ENCODE measurements around the gene TOR4A.
"Not testable (repeated sequence)": the region's sequence is repeated elsewhere in the genome, so short reads cannot be mapped to it uniquely, and the experiment has no call there.

Gene TOR4A

GRCh38 chr9:137240841-137241489 lies 36.6 kb upstream of the TOR4A start, which contains the start of gene TUBB4B:
TUBB4B (plus strand) TSS chr9:137241287; CDS start chr9:137241361, 74 bp downstream.
- H3K9me3 ChIP-seq (ENCODE audit: insufficient read depth, low read length, severe bottlenecking) = no peaks in the 10 kb centered on the region
- peaks cover 54% of the 10 kb centered on the region for H3K4me1 ChIP-seq (ENCODE audit: insufficient read depth, low read length)
- peak within 1 kb of the TSS; percentile 91 for H3K4me2 ChIP-seq (ENCODE audit: insufficient read depth, low read length)
- peak; percentile 99 for DNase-seq
- peak within 1 kb of the TSS; percentile 89 for H3K27ac ChIP-seq (ENCODE audit: low read length)
- H3K27me3 ChIP-seq (ENCODE audit: insufficient read depth, low read length, poor library complexity) = no peaks in the 10 kb centered on the region
- H2AFZ ChIP-seq (ENCODE audit: low read depth, low read length) = peak within 1 kb of the TSS; percentile 68
- H4K20me1 ChIP-seq (ENCODE audit: insufficient read depth, low read length) = peaks cover 49% of the 10 kb centered on the region
- peak within 1 kb of the TSS; percentile 89 for H3K9ac ChIP-seq (ENCODE audit: low read depth, low read length)
- H3K4me3 ChIP-seq (ENCODE audit: low read depth in 1 of 2, low read length in 2 of 2) = peak within 1 kb of the TSS; percentile 77 to 91
- H3K79me2 ChIP-seq (ENCODE audit: insufficient read depth, low read length) = peaks cover 25% of the 10 kb centered on the region
- TF ChIP-seq EZH2 (IDR thresholded peaks at IDR 0.05; ENCODE audit: borderline replicate concordance, low read depth, low read length, severe bottlenecking) = no peak
- TF ChIP-seq CTCF (IDR thresholded peaks at IDR 0.05; ENCODE audit: borderline replicate concordance, extremely low read depth, low read length, poor library complexity, severe bottlenecking) = no peak
- peak; percentile 81 for ATAC-seq (ENCODE audit: insufficient read depth, low read depth)
- H3K36me3 ChIP-seq (ENCODE audit: insufficient read depth, low read length) = peaks cover 25% of the 10 kb centered on the region

GRCh38 chr9:137241490-137242268 lies 35.8 kb upstream of the TOR4A start:
- Histone ChIP-seq H3K4me3 (ENCODE audit: low read depth in 1 of 2, low read length in 2 of 2) (peak overlapping the region; percentile 76 to 91), H3K4me1 (ENCODE audit: insufficient read depth, low read length) (peaks cover 47% of the 10 kb centered on the region), H3K79me2 (ENCODE audit: insufficient read depth, low read length) (peaks cover 25% of the 10 kb centered on the region), H3K27ac (ENCODE audit: low read length) (peak overlapping the region; percentile 80), H3K27me3 (ENCODE audit: insufficient read depth, low read length, poor library complexity) (no peaks in the 10 kb centered on the region), H3K36me3 (ENCODE audit: insufficient read depth, low read length) (peaks cover 25% of the 10 kb centered on the region), H4K20me1 (ENCODE audit: insufficient read depth, low read length) (peaks cover 48% of the 10 kb centered on the region), H2AFZ (ENCODE audit: low read depth, low read length) (no peak overlapping the region), H3K9me3 (ENCODE audit: insufficient read depth, low read length, severe bottlenecking) (no peaks in the 10 kb centered on the region), H3K4me2 (ENCODE audit: insufficient read depth, low read length) (peak overlapping the region; percentile 90), H3K9ac (ENCODE audit: low read depth, low read length) (peak overlapping the region; percentile 81)
- peak; percentile 50 for DNase-seq
- ATAC-seq (ENCODE audit: insufficient read depth, low read depth) = no peak
- TF ChIP-seq CTCF (IDR thresholded peaks at IDR 0.05; ENCODE audit: borderline replicate concordance, extremely low read depth, low read length, poor library complexity, severe bottlenecking) (no peak), EZH2 (IDR thresholded peaks at IDR 0.05; ENCODE audit: borderline replicate concordance, low read depth, low read length, severe bottlenecking) (no peak)

GRCh38 chr9:137242269-137243203 lies 35.0 kb upstream of the TOR4A start:
- Histone ChIP-seq H3K4me2 (ENCODE audit: insufficient read depth, low read length) (peak overlapping the region; percentile 90), H2AFZ (ENCODE audit: low read depth, low read length) (no peak overlapping the region), H4K20me1 (ENCODE audit: insufficient read depth, low read length) (peaks cover 45% of the 10 kb centered on the region), H3K36me3 (ENCODE audit: insufficient read depth, low read length) (peaks cover 25% of the 10 kb centered on the region), H3K9me3 (ENCODE audit: insufficient read depth, low read length, severe bottlenecking) (no peaks in the 10 kb centered on the region), H3K27ac (ENCODE audit: low read length) (peak overlapping the region; percentile 60), H3K79me2 (ENCODE audit: insufficient read depth, low read length) (peaks cover 25% of the 10 kb centered on the region), H3K27me3 (ENCODE audit: insufficient read depth, low read length, poor library complexity) (no peaks in the 10 kb centered on the region), H3K9ac (ENCODE audit: low read depth, low read length) (peak overlapping the region; percentile 81), H3K4me3 (ENCODE audit: low read depth in 1 of 2, low read length in 2 of 2) (peak overlapping the region; percentile 76 to 91; a peak in 3 of 4 replicates), H3K4me1 (ENCODE audit: insufficient read depth, low read length) (peaks cover 40% of the 10 kb centered on the region)
- no peak for ATAC-seq (ENCODE audit: insufficient read depth, low read depth)
- DNase-seq = no peak
- no peak for TF ChIP-seq CTCF (IDR thresholded peaks at IDR 0.05; ENCODE audit: borderline replicate concordance, extremely low read depth, low read length, poor library complexity, severe bottlenecking)
- TF ChIP-seq EZH2 (IDR thresholded peaks at IDR 0.05; ENCODE audit: borderline replicate concordance, low read depth, low read length, severe bottlenecking) = no peak

- not testable (repeated sequence) for H3K9me3 ChIP-seq (ENCODE audit: insufficient read depth, low read length, severe bottlenecking); ATAC-seq (ENCODE audit: insufficient read depth, low read depth); H3K9ac ChIP-seq (ENCODE audit: low read depth, low read length); H3K27me3 ChIP-seq (ENCODE audit: insufficient read depth, low read length, poor library complexity); H2AFZ ChIP-seq (ENCODE audit: low read depth, low read length); DNase-seq; H3K27ac ChIP-seq (ENCODE audit: low read length)
- Histone ChIP-seq H3K79me2 (ENCODE audit: insufficient read depth, low read length) (peaks cover 25% of the 10 kb centered on the region), H4K20me1 (ENCODE audit: insufficient read depth, low read length) (peaks cover 41% of the 10 kb centered on the region), H3K4me2 (ENCODE audit: insufficient read depth, low read length) (peak overlapping the region; percentile 90; the same call in 1 of the 2 replicates), H3K36me3 (ENCODE audit: insufficient read depth, low read length) (peaks cover 25% of the 10 kb centered on the region), H3K4me3 (ENCODE audit: low read depth in 1 of 2, low read length in 2 of 2) (peak overlapping the region in 1 of 2 experiments; percentile 39; a peak in 1 of 4 replicates), H3K4me1 (ENCODE audit: insufficient read depth, low read length) (peaks cover 40% of the 10 kb centered on the region)
Observed at GRCh38 chr9:137243266-137243625, 34.3 kb upstream of the TOR4A start.
